GM13976 (cell line): Measurements from ENCODE around the gene TBC1D25.
"Not testable (repeated sequence)": the region's sequence is repeated elsewhere in the genome, so short reads cannot be mapped to it uniquely, and the experiment has no call there.

Experiments used
- DNase-seq: peaks from one replicate; pipeline ENCODE4 v3.0.0; 2012; ENCODE audit warnings: low spot score
- CTCF ChIP-seq: IDR thresholded peaks from 2 replicates; pipeline ENCODE4 v1.5.1; 2012; ENCODE audit warnings: borderline replicate concordance, mild to moderate bottlenecking; ENCODE audit not compliant: insufficient read depth; ENCODE audit errors: extremely low read depth, missing control alignments, control extremely low read depth
- in situ Hi-C: fragments of 300-500 bp; cut with MboI; formaldehyde crosslinking; loops from one replicate; pipeline ENCODE4 v1.12.0; 2022; ENCODE audit warnings: low sequenced_read_pairs, mixed read lengths, inconsistent platforms; ENCODE audit not compliant: unreplicated experiment

Gene TBC1D25

GRCh38 chrX:48532161-48532560 is 7.4 kb upstream of the TBC1D25 start:
- in situ Hi-C loops = no loop called here
- no peak for DNase-seq
- no peak for TF ChIP-seq CTCF

- in situ Hi-C loops = no loop called here
- DNase-seq = no peak
- TF ChIP-seq CTCF = no peak
Measured at GRCh38 chrX:48533165-48533564, 6.3 kb upstream of the TBC1D25 start.

- in situ Hi-C loops = no loop called here
Measured at GRCh38 chrX:48538641-48539344, 721 bp upstream of the TBC1D25 start.

GRCh38 chrX:48540028-48540375 is 488 bp downstream of the TBC1D25 start:
- in situ Hi-C loops = no loop called here
- DNase-seq = peak; percentile 56
- TF ChIP-seq CTCF = no peak

More at GRCh38 chrX:48538641-48539344, 721 bp upstream of the TBC1D25 start:
- no peak for TF ChIP-seq CTCF
- no peak for DNase-seq

- no peak for TF ChIP-seq CTCF
- DNase-seq = no peak
- in situ Hi-C loops = no loop called here
Measured at GRCh38 chrX:48540480-48540879, 966 bp downstream of the TBC1D25 start.

- no peak for TF ChIP-seq CTCF
- no peak for DNase-seq
- in situ Hi-C loops = no loop called here
Measured at GRCh38 chrX:48541140-48541814, 1.8 kb downstream of the TBC1D25 start.

GRCh38 chrX:48548871-48549270 is 9.4 kb downstream of the TBC1D25 start:
- no peak for DNase-seq
- TF ChIP-seq CTCF = no peak
- in situ Hi-C loops = no loop called here

GRCh38 chrX:48555731-48556325 is 16.3 kb downstream of the TBC1D25 start:
- in situ Hi-C loops, DNase-seq: not testable (repeated sequence)
